IMR-90 (cell line): Measurements from ENCODE around the gene GSG1L.

Source experiments
- CTCF ChIP-seq: conservative IDR thresholded peaks from 2 replicates; pipeline ENCODE4 v1.5.1; 2012; ENCODE audit warnings: mild to moderate bottlenecking, low read depth, low read length, improper control_type of control experiment
- MAFK ChIP-seq: IDR thresholded peaks from 2 replicates; pipeline ENCODE4 v1.6.1; 2012; ENCODE audit warnings: low read depth, low read length, improper control_type of control experiment
- MAZ ChIP-seq: IDR thresholded peaks from 2 replicates; pipeline ENCODE4 v1.6.1; 2012; ENCODE audit warnings: low read depth, mild to moderate bottlenecking, low read length, improper control_type of control experiment, moderate library complexity, borderline replicate concordance
- MXI1 ChIP-seq: IDR thresholded peaks from 2 replicates; pipeline ENCODE4 v1.6.1; 2012; ENCODE audit warnings: low read depth, mild to moderate bottlenecking, low read length, moderate library complexity, borderline replicate concordance
- POLR2A ChIP-seq: IDR thresholded peaks from 2 replicates; pipeline ENCODE4 v1.6.1; 2012; ENCODE audit warnings: mild to moderate bottlenecking, low read depth, low read length
- RAD21 ChIP-seq: IDR thresholded peaks from 2 replicates; pipeline ENCODE4 v1.6.1; 2012; ENCODE audit warnings: low read length, improper control_type of control experiment
- SMC3 ChIP-seq: fragments of 150-350 bp; IDR thresholded peaks from 2 replicates; pipeline ENCODE4 v1.6.1; 2016; ENCODE audit warnings: low read depth, mild to moderate bottlenecking, antibody characterized with exemption, low read length, moderate library complexity
- TF ChIP-seq, protein P1 (sequence below): fragments of 150-350 bp; IDR thresholded peaks from 2 replicates; pipeline ENCODE4 v1.6.1; 2016; ENCODE audit warnings: low read depth, mild to moderate bottlenecking, low read length, moderate library complexity, borderline replicate concordance
- TF ChIP-seq, protein P2 (sequence below): fragments of 150-350 bp; IDR thresholded peaks from 2 replicates; pipeline ENCODE4 v1.6.1; 2017; ENCODE audit warnings: mild to moderate bottlenecking, antibody characterized with exemption, low read length, low read depth

- no peak for TF ChIP-seq CTCF
- TF ChIP-seq, protein P1, sequence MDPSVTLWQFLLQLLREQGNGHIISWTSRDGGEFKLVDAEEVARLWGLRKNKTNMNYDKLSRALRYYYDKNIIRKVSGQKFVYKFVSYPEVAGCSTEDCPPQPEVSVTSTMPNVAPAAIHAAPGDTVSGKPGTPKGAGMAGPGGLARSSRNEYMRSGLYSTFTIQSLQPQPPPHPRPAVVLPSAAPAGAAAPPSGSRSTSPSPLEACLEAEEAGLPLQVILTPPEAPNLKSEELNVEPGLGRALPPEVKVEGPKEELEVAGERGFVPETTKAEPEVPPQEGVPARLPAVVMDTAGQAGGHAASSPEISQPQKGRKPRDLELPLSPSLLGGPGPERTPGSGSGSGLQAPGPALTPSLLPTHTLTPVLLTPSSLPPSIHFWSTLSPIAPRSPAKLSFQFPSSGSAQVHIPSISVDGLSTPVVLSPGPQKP, result no peak
- TF ChIP-seq POLR2A, result no peak
- TF ChIP-seq RAD21, result no peak
- no peak for TF ChIP-seq SMC3
- TF ChIP-seq MAFK, result no peak
- TF ChIP-seq MXI1, result no peak
- TF ChIP-seq, protein P2, sequence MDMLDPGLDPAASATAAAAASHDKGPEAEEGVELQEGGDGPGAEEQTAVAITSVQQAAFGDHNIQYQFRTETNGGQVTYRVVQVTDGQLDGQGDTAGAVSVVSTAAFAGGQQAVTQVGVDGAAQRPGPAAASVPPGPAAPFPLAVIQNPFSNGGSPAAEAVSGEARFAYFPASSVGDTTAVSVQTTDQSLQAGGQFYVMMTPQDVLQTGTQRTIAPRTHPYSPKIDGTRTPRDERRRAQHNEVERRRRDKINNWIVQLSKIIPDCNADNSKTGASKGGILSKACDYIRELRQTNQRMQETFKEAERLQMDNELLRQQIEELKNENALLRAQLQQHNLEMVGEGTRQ, result no peak
- TF ChIP-seq MAZ, result no peak
These were observed 50.1 kb downstream of the GSG1L start for GRCh38 chr16:28013392-28013791.
